ENCODE results near the gene AK5. TPM values are rescaled to one million over a fixed set of nuclear protein-coding genes. Genes with fewer than 3 reads are reported as not detected.

AK5 gene
- polyA plus RNA-seq, 2 of the 4 experiments (the other 2 are of a cell fraction) = 4.9 to 6.1 TPM

- peaks cover 3% of the 10 kb centered on the region; the same call in 1 of the 3 replicates for H3K4me1 ChIP-seq
- TF ChIP-seq BCL3 (IDR thresholded peaks at IDR 0.05) (no peak), MAFK (IDR thresholded peaks at IDR 0.05; ENCODE audit: partially characterized antibody) (no peak), CBX2 (IDR thresholded peaks at IDR 0.05; ENCODE audit: borderline replicate concordance, low read depth) (no peak), HDAC2 (IDR thresholded peaks at IDR 0.05) (no peak), RCOR1 (IDR thresholded peaks at IDR 0.05; ENCODE audit: low read depth, low read length) (no peak), CEBPB (IDR thresholded peaks at IDR 0.05) (no peak), TP53 (CRISPR knock-in tag; IDR thresholded peaks at IDR 0.05) (no peak), MAZ (IDR thresholded peaks at IDR 0.05; ENCODE audit: borderline replicate concordance, low read depth, low read length) (no peak), RNF2 (IDR thresholded peaks at IDR 0.05; ENCODE audit: borderline replicate concordance, low read depth) (no peak), FOXS1 (CRISPR knock-in tag; IDR thresholded peaks at IDR 0.05) (no peak), GATA3 (IDR thresholded peaks at IDR 0.05; ENCODE audit: borderline replicate concordance) (no peak), HOXB5 (CRISPR knock-in tag; IDR thresholded peaks at IDR 0.05) (no peak), KDM1A (IDR thresholded peaks at IDR 0.05; ENCODE audit: low read depth) (no peak), JUN (IDR thresholded peaks at IDR 0.05) (no peak), MAX (IDR thresholded peaks at IDR 0.05) (no peak), ESRRA (IDR thresholded peaks at IDR 0.05; ENCODE audit: borderline replicate concordance, low read length) (no peak)
- no peaks in the 10 kb centered on the region for H3K9me3 ChIP-seq
- WGBS (ENCODE audit: missing lambda C conversion rate) = 80% methylated on average over 2 of the region's 2 CpGs
- ChIA-PET POLR2A (no interaction called here), CTCF (no interaction called here)
- DNase-seq (ENCODE audit: low read depth in 1 of 2, low spot score in 1 of 2) = no peak
- H3K4me2 ChIP-seq = no peak overlapping the region
- no peak for FAIRE-seq
- no peak for ATAC-seq
- H3K4me3 ChIP-seq = no peak overlapping the region
- H3K27ac ChIP-seq = no peak overlapping the region
Measured at GRCh38 chr1:77584884-77585283, 303.1 kb downstream of the AK5 start.

- CTCF ChIA-PET = no interaction called here
- TF ChIP-seq MYC (IDR thresholded peaks at IDR 0.05; ENCODE audit: borderline replicate concordance, low read length) (no peak), RNF2 (IDR thresholded peaks at IDR 0.05; ENCODE audit: borderline replicate concordance, low read depth) (no peak), RAD21 (conservative IDR thresholded peaks at IDR 0.05 in 1 of 2, IDR thresholded peaks at IDR 0.05 in 1 of 2) (no peak)
- POLR2A ChIA-PET = no interaction called here
- Histone ChIP-seq H3K9me3 (no peaks in the 10 kb centered on the region), H3K4me3 (no peak overlapping the region), H3K4me1 (peaks cover 12% of the 10 kb centered on the region), H3K27ac (no peak overlapping the region), H3K4me2 (no peak overlapping the region)
- DNase-seq (ENCODE audit: low read depth in 1 of 2, low spot score in 1 of 2) (no peak), FAIRE-seq (no peak), ATAC-seq (no peak; a peak in 1 of 6 replicates)
- WGBS (ENCODE audit: missing lambda C conversion rate) = 74% methylated on average over 2 of the region's 2 CpGs
Measured at GRCh38 chr1:77585610-77586314, 303.9 kb downstream of the AK5 start.

GRCh38 chr1:77589231-77589630 is 307.4 kb downstream of the AK5 start:
- FAIRE-seq = no peak
- no peak for DNase-seq (ENCODE audit: low read depth in 1 of 2, low spot score in 1 of 2)
- 97% methylated on average over 5 of the region's 5 CpGs for WGBS (ENCODE audit: missing lambda C conversion rate)
- no peak overlapping the region for H3K4me2 ChIP-seq
- no peak overlapping the region for H3K4me3 ChIP-seq
- H3K9me3 ChIP-seq = no peaks in the 10 kb centered on the region
- ChIA-PET CTCF (interaction anchor here (0.6 to 1.4 kb wide), 2 partner anchors 49 to 1381 kb away, joined by 3 to 4 read pairs; no protein-coding TSS in a partner anchor), POLR2A (no interaction called here)
- 0 out of 6 replicates have a peak overlapping the region, but pooled peaks of 1 of the 2 experiments have one; percentile 21 for H3K27ac ChIP-seq
- H3K4me1 ChIP-seq = peaks cover 18% of the 10 kb centered on the region
- no peak for ATAC-seq
- TF ChIP-seq HDAC2 (IDR thresholded peaks at IDR 0.05) (no peak), ZC3H11A (IDR thresholded peaks at IDR 0.05) (peak; percentile 88)

- CTCF ChIA-PET = interaction anchor here (2.1 kb wide), 1 partner anchor 58 kb away, joined by 4 read pairs; no protein-coding TSS in a partner anchor
Measured at GRCh38 chr1:77590651-77591050, 308.8 kb downstream of the AK5 start.

More at GRCh38 chr1:77590651-77591050, 308.8 kb downstream of the AK5 start:
- Histone ChIP-seq H3K9me3 (no peaks in the 10 kb centered on the region), H3K4me2 (peak overlapping the region; percentile 61; the same call in 2 of the 3 replicates), H3K4me1 (peaks cover 15% of the 10 kb centered on the region), H3K4me3 (no peak overlapping the region), H3K27ac (peak overlapping the region; percentile 64 to 85)
- POLR2A ChIA-PET = no interaction called here
- ATAC-seq (peak in 1 of 2 experiments; percentile 48; a peak in 1 of 6 replicates), FAIRE-seq (no peak), DNase-seq (ENCODE audit: low read depth in 1 of 2, low spot score in 1 of 2) (no peak)
- WGBS (ENCODE audit: missing lambda C conversion rate) = 53% methylated on average over 1 of the region's 1 CpG
- no peak for TF ChIP-seq JUN (IDR thresholded peaks at IDR 0.05)
- TF ChIP-seq NFE2L2 (conservative IDR thresholded peaks at IDR 0.05; ENCODE audit: low read length) = peak; percentile 70
- no peak for TF ChIP-seq POLR2A (IDR thresholded peaks at IDR 0.05; ENCODE audit: low read length)
- TF ChIP-seq FOSL2 (IDR thresholded peaks at IDR 0.05) = no peak
- TF ChIP-seq FOSL2 (CRISPR knock-in tag; IDR thresholded peaks at IDR 0.05) = no peak
- TF ChIP-seq ESRRA (IDR thresholded peaks at IDR 0.05; ENCODE audit: borderline replicate concordance, low read length) = no peak
- peak; percentile 94 for TF ChIP-seq MAFK (IDR thresholded peaks at IDR 0.05; ENCODE audit: partially characterized antibody)

Measured in A549 (cell line).